ENCODE results near the gene GMDS.

The GMDS gene

GRCh38 chr6:2244261-2245102 is 923 bp downstream of the GMDS start:
- TF ChIP-seq CTCF (conservative IDR thresholded peaks at IDR 0.05; ENCODE audit: low read depth): no peak
- ChIA-PET POLR2A (ENCODE audit: low non-redundant PET) (no interaction called here), CTCF (interaction anchor here (0.7 to 0.8 kb wide), 2 partner anchors 125 to 669 kb away, joined by 4 read pairs; no protein-coding TSS in a partner anchor)
- DNase-seq (ENCODE audit: low spot score): peak; percentile 15
- H3K27ac ChIP-seq: peak overlapping the region; percentile 86; the same call in 1 of the 2 replicates

GRCh38 chr6:2242311-2242710 is 3.1 kb downstream of the GMDS start:
- CTCF ChIA-PET: no interaction called here
- no peak overlapping the region for H3K27ac ChIP-seq
- DNase-seq (ENCODE audit: low spot score): no peak
- POLR2A ChIA-PET (ENCODE audit: low non-redundant PET): no interaction called here
- no peak for TF ChIP-seq CTCF (conservative IDR thresholded peaks at IDR 0.05; ENCODE audit: low read depth)

GRCh38 chr6:2240961-2241360 is 4.4 kb downstream of the GMDS start:
- H3K27ac ChIP-seq: no peak overlapping the region
- ChIA-PET CTCF (interaction anchor here (0.7 kb wide), 1 partner anchor 90 kb away, joined by 3 read pairs; no protein-coding TSS in a partner anchor), POLR2A (ENCODE audit: low non-redundant PET) (no interaction called here)
- no peak for DNase-seq (ENCODE audit: low spot score)
- TF ChIP-seq CTCF (conservative IDR thresholded peaks at IDR 0.05; ENCODE audit: low read depth): no peak

GRCh38 chr6:2237001-2237400 is 8.4 kb downstream of the GMDS start:
- DNase-seq (ENCODE audit: low spot score): peak; percentile 56
- ChIA-PET POLR2A (ENCODE audit: low non-redundant PET) (no interaction called here), CTCF (no interaction called here)
- H3K27ac ChIP-seq: peak overlapping the region; percentile 63
- TF ChIP-seq CTCF (conservative IDR thresholded peaks at IDR 0.05; ENCODE audit: low read depth): no peak

GRCh38 chr6:2235777-2236495 is 9.5 kb downstream of the GMDS start:
- ChIA-PET CTCF (no interaction called here), POLR2A (ENCODE audit: low non-redundant PET) (no interaction called here)
- H3K27ac ChIP-seq: no peak overlapping the region
- DNase-seq (ENCODE audit: low spot score): no peak
- no peak for TF ChIP-seq CTCF (conservative IDR thresholded peaks at IDR 0.05; ENCODE audit: low read depth)

- DNase-seq (ENCODE audit: low spot score): no peak
- TF ChIP-seq CTCF (conservative IDR thresholded peaks at IDR 0.05; ENCODE audit: low read depth): no peak
- POLR2A ChIA-PET (ENCODE audit: low non-redundant PET): no interaction called here
- H3K27ac ChIP-seq: no peak overlapping the region
- CTCF ChIA-PET: interaction anchor here (0.6 kb wide), 1 partner anchor 216 kb away, joined by 3 read pairs; no protein-coding TSS in a partner anchor
Observed at GRCh38 chr6:2232445-2232844, 13.0 kb downstream of the GMDS start.

All from RWPE1 (cell line).